Right lobe of liver (tissue), 6 donors: Measurements from ENCODE around the gene TUFM. TPM values are rescaled to one million over a fixed set of nuclear protein-coding genes. Genes with fewer than 3 reads are reported as not detected.
"Not testable (repeated sequence)": the region's sequence is repeated elsewhere in the genome, so short reads cannot be mapped to it uniquely, and the experiment has no call there.

Experiments used
- ATAC-seq, 4 donors: fragments of 200-7000 bp; cut with Tn5 transposase; one replicate each; pipeline ENCODE4 v1.9.1; 2020; ENCODE audit warnings: mild to moderate bottlenecking in 4 of 4, moderate library complexity in 4 of 4
- DNase-seq, 3 donors: peaks; one replicate each; pipeline ENCODE4 v3.0.0-alpha.2; 2020
- H3K27ac ChIP-seq, 3 donors: fragments of 200-600 bp; one replicate each; pipeline ENCODE4 v1.8.0; 2022
- H3K27me3 ChIP-seq, 2 donors: fragments of 200-600 bp; one replicate each; pipeline ENCODE4 v1.8.0; 2022
- H3K36me3 ChIP-seq, 4 donors: fragments of 200-600 bp; sonication (generic) in 1 of 4; one replicate each; pipeline versions ENCODE4 v1.5.1 to v1.8.0; 2017 to 2022; ENCODE audit warnings: control low read depth in 1 of 4
- H3K4me1 ChIP-seq, 4 donors: fragments of 200-600 bp; sonication (generic) in 1 of 4; one replicate each; pipeline versions ENCODE4 v1.5.1 to v1.8.0; 2017 to 2022; ENCODE audit warnings: control low read depth in 1 of 4
- H3K4me3 ChIP-seq, 3 donors: fragments of 200-600 bp; one replicate each; pipeline ENCODE4 v1.8.0; 2022
- H3K9me3 ChIP-seq, 4 donors: fragments of 200-600 bp; sonication (generic) in 1 of 4; one replicate each; pipeline versions ENCODE4 v1.5.1 to v1.8.0; 2017 to 2022; ENCODE audit warnings: control low read depth in 1 of 4
- POLR2A ChIP-seq: fragments of 450-650 bp; IDR thresholded peaks from one replicate; pipeline ENCODE4 v1.6.1; 2017; ENCODE audit warnings: antibody characterized with exemption, mild to moderate bottlenecking
- WGBS: methylation state at CpG from one replicate; pipeline ENCODE4 v1.1.6; 2018; ENCODE audit warnings: low coverage, low lambda C conversion rate; ENCODE audit not compliant: insufficient coverage; ENCODE audit errors: missing lambda C conversion rate; 5-methylcytosine and 5-hydroxymethylcytosine counted together
- intact Hi-C, 2 donors: fragments of 100-400 bp; cut with DNase I; formaldehyde crosslinking; loops; one replicate each; pipeline versions ENCODE4 v1.11.2 to v1.14.1; 2022
- total RNA-seq, 6 experiments: library from RNA; depleted of rRNA in 2 of 6; stranded (reverse); fragments of >200 nt in 2 of 6; fragmentation: NEBNext Ultra II Directional in 3 of 6; extraction: Animal tissue kit (Norgen Biotek cat#: 25700) in 3 of 6; gene quantifications; one replicate each; pipeline versions ENCODE4 v1.1.0 to v1.2.4, GENCODE V29; 2016 to 2023
- TF ChIP-seq, protein P1 (sequence below), 4 donors: fragments of 200-600 bp in 3 of 4; fragments of 450-650 bp in 1 of 4; IDR thresholded peaks; one replicate each; pipeline versions ENCODE4 v1.5.1 to v1.8.0; 2016 to 2022; ENCODE audit warnings: antibody characterized with exemption in 4 of 4, mild to moderate bottlenecking in 2 of 4
- donor health status: DM: no; HTN: yes; CAD: no.
- donor health status: DM: no; HTN: no; CAD: no.
- donor health status: DM: no; HTN: no; CAD: no.
- donor health status: DM: no; HTN: yes; CAD: no.
- donor health status: DM: no; HTN: yes; CAD: no.

TUFM gene
- total RNA-seq, 6 experiments from 2014 or later: 103 to 169 (median 141) TPM

DNA sequence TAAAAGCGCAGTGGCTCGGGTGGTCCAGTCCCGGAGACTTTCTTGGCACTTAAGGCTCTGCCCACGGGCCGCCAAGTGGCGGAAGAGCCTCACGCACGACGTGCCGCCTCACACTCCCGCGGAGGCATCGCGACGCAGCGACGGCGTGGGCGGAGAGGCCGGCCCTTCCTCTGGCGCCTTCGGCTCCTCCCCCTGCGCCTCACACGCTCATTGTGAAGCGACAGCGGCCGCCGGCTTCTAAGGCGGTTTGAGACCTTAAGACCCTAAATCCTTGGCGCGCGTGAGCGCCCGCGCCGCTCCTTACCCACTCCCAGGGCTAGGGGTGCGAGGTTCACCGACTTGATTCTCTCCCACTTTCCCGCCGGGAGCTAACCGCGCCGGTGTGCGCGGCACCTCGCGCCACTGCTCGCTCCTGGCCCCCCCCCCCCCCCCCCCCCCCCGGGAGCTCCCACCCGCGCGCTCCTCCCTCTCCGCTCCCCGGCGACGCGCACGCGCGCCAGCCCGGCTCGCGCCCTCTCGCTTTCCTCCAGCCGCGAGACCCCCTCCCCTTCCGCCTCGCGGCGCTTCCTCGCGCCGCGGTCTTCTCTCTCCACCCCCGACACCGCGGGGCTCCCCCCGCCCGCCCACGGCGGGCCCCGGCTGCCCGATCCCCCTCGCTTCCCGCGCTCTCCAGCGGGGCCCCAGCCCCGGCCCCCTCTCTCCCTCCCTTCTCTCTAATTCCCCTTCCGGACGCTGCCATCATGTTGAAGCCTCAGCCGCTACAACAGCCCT, 23.4 kb downstream of the TUFM start, which contains the start of gene ATXN2L:
Gene ATXN2L (plus strand): TSS at position 480 of the 771 bp plus-strand sequence. CDS start 261 bp downstream, at position 741.
- DNase-seq (peak; percentile 94 to 96 (median 96)), ATAC-seq (peak; percentile 75 to 81 (median 80))
- peaks cover 0 to 43% (median 12%) of the 10 kb centered on the region in 4 donors for H3K4me1 ChIP-seq
- intact Hi-C loops: no loop called here
- peak within 1 kb of the TSS; percentile 88 to 99 (median 94) for H3K27ac ChIP-seq
- 1% methylated on average over 18 of the region's 91 CpGs for WGBS
- peaks cover 1 to 28% (median 14%) of the 10 kb centered on the region in 4 donors for H3K36me3 ChIP-seq
- peak within 1 kb of the TSS; percentile 97 to 99 (median 99) for H3K4me3 ChIP-seq
- no peaks in the 10 kb centered on the region for H3K9me3 ChIP-seq
- H3K27me3 ChIP-seq: no peaks in the 10 kb centered on the region
- TF ChIP-seq, protein P1, sequence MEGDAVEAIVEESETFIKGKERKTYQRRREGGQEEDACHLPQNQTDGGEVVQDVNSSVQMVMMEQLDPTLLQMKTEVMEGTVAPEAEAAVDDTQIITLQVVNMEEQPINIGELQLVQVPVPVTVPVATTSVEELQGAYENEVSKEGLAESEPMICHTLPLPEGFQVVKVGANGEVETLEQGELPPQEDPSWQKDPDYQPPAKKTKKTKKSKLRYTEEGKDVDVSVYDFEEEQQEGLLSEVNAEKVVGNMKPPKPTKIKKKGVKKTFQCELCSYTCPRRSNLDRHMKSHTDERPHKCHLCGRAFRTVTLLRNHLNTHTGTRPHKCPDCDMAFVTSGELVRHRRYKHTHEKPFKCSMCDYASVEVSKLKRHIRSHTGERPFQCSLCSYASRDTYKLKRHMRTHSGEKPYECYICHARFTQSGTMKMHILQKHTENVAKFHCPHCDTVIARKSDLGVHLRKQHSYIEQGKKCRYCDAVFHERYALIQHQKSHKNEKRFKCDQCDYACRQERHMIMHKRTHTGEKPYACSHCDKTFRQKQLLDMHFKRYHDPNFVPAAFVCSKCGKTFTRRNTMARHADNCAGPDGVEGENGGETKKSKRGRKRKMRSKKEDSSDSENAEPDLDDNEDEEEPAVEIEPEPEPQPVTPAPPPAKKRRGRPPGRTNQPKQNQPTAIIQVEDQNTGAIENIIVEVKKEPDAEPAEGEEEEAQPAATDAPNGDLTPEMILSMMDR (IDR thresholded peaks at IDR 0.05): peak in 2 of 4 donors; percentile 11
- peak; percentile 87 for TF ChIP-seq POLR2A

DNA sequence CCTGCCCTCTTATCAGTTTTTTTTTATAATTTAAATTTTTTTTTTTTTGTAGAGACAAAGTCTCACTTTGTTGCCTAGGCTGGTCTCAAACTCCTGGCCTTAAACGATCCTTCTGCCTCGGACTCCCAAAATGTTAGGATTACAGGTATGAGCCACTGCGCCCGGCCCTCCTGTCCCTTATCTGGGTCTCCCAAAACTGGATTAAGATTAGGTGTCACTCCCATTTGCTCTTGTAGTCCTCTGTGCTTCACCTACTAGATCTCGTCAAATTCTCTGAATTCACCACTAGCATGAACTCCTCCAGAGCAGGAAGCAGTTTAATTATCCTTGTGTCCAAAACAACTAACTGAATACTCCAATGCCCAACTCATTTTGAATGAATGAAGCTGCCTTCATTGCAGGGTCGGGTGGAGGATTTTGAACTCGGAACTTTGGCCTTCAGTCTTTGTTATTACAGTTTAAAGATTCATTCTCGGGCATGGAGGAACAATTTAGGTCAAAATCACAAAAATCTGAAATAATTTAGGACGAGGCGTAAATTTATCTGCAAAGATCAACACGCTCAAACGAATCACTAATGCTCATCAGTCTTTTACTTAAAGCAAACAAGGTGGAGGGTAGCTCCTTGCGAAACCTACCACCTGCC, 24.2 kb downstream of the TUFM start:
- H3K36me3 ChIP-seq: peaks cover 0 to 21% (median 8%) of the 10 kb centered on the region in 4 donors
- no peaks in the 10 kb centered on the region for H3K9me3 ChIP-seq
- WGBS: 18% methylated on average over 12 of the region's 13 CpGs
- TF ChIP-seq, protein P1 (IDR thresholded peaks at IDR 0.05): no peak
- no peak for TF ChIP-seq POLR2A
- H3K4me3 ChIP-seq: peak overlapping the region; percentile 97 to 99 (median 99)
- intact Hi-C loops: no loop called here
- H3K27me3 ChIP-seq: no peaks in the 10 kb centered on the region
- H3K4me1 ChIP-seq: peaks cover 0 to 43% (median 12%) of the 10 kb centered on the region in 4 donors
- DNase-seq (no peak), ATAC-seq (no peak)
- peak overlapping the region; percentile 64 to 99 (median 94) for H3K27ac ChIP-seq

GRCh38 chr16:28820546-28820945, 25.6 kb downstream of the TUFM start:
- intact Hi-C loops, H3K27me3 ChIP-seq, H3K4me3 ChIP-seq, ATAC-seq, H3K9me3 ChIP-seq, DNase-seq, H3K36me3 ChIP-seq: not testable (repeated sequence)
- Histone ChIP-seq H3K4me1 (peaks cover 0 to 39% (median 10%) of the 10 kb centered on the region in 4 donors), H3K27ac (peak overlapping the region in 2 of 3 donors; percentile 32 to 94)
- 67% methylated on average over 13 of the region's 13 CpGs for WGBS

DNA sequence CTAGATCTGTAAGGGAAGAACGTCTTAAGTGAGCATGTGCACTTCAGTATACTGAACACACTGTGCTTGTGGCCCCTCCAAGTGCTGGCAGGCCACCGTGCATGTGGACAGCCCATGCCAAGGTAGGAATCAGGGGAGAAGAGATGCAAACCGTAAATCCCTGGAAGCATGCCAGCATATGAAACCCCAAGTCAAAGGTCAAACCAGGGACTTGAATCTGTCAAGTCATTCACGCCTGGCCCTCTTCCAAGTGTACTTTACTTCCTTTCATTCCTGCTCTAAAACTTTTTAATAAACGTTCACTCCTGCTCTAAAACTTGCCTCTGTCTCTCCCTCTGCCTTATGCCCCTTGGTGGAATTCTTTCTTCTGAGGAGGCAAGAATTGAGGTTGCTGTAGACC, 26.1 kb downstream of the TUFM start:
- Histone ChIP-seq H3K9me3 (no peaks in the 10 kb centered on the region), H3K4me1 (peaks cover 0 to 34% (median 7%) of the 10 kb centered on the region in 4 donors), H3K4me3 (no peak overlapping the region), H3K36me3 (peaks cover 0 to 1% (median 0%) of the 10 kb centered on the region in 4 donors), H3K27ac (peak overlapping the region in 2 of 3 donors; percentile 32 to 94), H3K27me3 (no peaks in the 10 kb centered on the region)
- intact Hi-C loops: no loop called here
- ATAC-seq (no peak), DNase-seq (peak in 2 of 3 donors; percentile 35 to 66)
- TF ChIP-seq, protein P1 (IDR thresholded peaks at IDR 0.05): no peak
- no peak for TF ChIP-seq POLR2A
- 24% methylated on average over 5 of the region's 5 CpGs for WGBS

- no CpG with 5 or more reads among the region's 11 CpGs for WGBS
- ATAC-seq: peak in 1 of 4 donors; percentile 51
Measured at GRCh38 chr16:28807445-28808120, 38.6 kb downstream of the TUFM start.

More at GRCh38 chr16:28807445-28808120, 38.6 kb downstream of the TUFM start:
- H3K27ac ChIP-seq, H3K4me1 ChIP-seq, H3K36me3 ChIP-seq, intact Hi-C loops, H3K9me3 ChIP-seq, H3K27me3 ChIP-seq, DNase-seq, H3K4me3 ChIP-seq: not testable (repeated sequence)
